HL-60/S4 treated with retinoic acid at 250 ng/mL for 4 days and 3 days (cell line): ENCODE measurements around the gene RBM17.
"Not testable (repeated sequence)": the region's sequence is repeated elsewhere in the genome, so short reads cannot be mapped to it uniquely, and the experiment has no call there.

Experiments
- in situ Hi-C: fragments of 300-500 bp; cut with MboI; formaldehyde crosslinking; loops from 2 replicates; pipeline ENCODE4 v1.7.0; 2022; ENCODE audit warnings: low sequenced_read_pairs

RBM17 gene

DNA sequence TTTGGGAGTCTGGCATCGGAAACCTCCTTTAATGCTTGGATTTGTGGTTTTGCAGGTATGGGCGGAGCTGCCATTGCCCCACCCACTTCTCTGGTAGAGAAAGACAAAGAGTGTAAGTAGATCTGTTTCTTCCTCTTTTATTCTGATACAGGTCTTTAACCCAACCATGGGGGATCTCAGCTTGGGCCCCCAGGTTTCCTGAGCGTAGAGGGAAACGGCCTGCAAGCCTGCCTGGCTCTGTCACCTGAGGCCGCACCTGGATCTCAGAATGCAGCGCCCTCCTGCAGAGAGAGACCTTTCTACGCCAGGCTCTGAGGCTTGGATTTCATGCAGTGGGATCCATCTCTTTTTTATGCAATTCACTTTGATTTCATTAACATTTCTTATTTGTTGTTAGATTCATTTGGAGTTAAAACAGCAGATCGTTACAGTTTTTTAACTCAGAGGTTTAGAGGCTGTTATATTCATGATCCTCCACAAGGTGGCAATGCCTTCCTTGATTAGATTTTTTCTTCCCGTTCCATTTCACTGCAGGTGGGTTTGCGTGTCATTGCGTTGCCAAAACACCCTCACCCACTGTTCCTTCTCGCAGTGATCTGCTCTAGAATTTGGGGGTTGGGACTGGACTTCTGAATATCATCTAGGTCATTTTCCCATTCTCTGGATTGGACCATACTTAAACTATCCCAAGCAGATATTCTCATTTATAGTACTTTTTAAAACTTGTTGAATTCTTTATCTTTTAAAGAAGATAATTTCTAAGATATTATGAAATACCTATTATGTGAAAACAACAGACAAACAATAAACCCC lies 20.0 kb downstream of the RBM17 start:
- in situ Hi-C loops = loop anchor here (10.0 to 25.0 kb wide), 2 partner anchors 306 to 553 kb away; no protein-coding TSS in a partner anchor

GRCh38 chr10:6109444-6109775 lies 20.6 kb downstream of the RBM17 start:
- in situ Hi-C loops = loop anchor here (10.0 to 25.0 kb wide), 2 partner anchors 305 to 553 kb away; no protein-coding TSS in a partner anchor

- in situ Hi-C loops = loop anchor here (25.0 kb wide), 1 partner anchor 552 kb away; no protein-coding TSS in a partner anchor
These were observed 21.3 kb downstream of the RBM17 start for GRCh38 chr10:6110136-6110535.

DNA sequence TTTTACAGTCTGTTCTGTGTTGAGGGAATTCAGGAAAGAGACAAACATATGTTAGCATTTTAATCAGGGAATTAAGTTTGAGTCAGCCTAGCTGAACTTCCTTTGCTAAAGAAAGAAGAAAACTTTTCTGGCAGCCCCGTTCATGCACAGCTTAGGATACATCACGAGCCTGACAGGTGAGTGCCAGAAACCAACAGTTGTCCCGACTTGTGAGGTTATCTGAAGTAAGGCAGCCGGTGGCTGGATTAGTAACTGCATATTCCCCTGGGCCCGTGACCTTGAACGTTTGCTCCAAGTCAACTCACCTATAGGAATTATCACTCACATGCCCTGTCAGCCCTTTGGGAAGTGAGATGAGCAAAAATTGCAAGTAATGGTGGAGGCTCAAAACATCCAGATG lies 24.1 kb downstream of the RBM17 start:
- in situ Hi-C loops = loop anchor here (25.0 kb wide), 1 partner anchor 549 kb away; no protein-coding TSS in a partner anchor

GRCh38 chr10:6114299-6114698 lies 25.5 kb downstream of the RBM17 start:
- in situ Hi-C loops = loop anchor here (25.0 kb wide), 1 partner anchor 548 kb away; no protein-coding TSS in a partner anchor

- in situ Hi-C loops = loop anchor here (25.0 kb wide), 1 partner anchor 547 kb away; no protein-coding TSS in a partner anchor
These were observed 26.0 kb downstream of the RBM17 start for GRCh38 chr10:6114805-6115341.

GRCh38 chr10:6115411-6115810 lies 26.6 kb downstream of the RBM17 start:
- in situ Hi-C loops = loop anchor here (25.0 kb wide), 1 partner anchor 547 kb away; no protein-coding TSS in a partner anchor

GRCh38 chr10:6115824-6116350 lies 27.1 kb downstream of the RBM17 start:
- in situ Hi-C loops = loop anchor here (25.0 kb wide), 1 partner anchor 546 kb away; no protein-coding TSS in a partner anchor

DNA sequence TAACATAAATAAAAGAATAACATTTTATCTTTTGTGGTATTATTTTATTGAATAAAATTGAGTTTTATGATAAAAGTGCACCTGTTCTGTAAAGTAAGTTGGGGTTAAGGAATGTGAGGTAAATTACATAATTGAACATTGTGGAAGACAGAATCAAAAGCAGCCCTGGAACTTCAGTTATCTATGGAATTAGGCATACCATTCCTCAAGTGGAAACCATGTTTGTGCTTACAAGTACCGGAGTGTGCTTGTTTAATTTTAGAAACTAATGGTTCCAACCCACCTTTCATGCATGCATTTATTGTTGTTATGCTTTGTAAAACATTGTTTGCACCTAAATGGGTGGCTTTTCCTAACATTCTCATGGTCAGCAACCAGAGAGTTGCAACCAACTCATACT lies 28.0 kb downstream of the RBM17 start:
- in situ Hi-C loops = loop anchor here (25.0 kb wide), 1 partner anchor 545 kb away; no protein-coding TSS in a partner anchor

DNA sequence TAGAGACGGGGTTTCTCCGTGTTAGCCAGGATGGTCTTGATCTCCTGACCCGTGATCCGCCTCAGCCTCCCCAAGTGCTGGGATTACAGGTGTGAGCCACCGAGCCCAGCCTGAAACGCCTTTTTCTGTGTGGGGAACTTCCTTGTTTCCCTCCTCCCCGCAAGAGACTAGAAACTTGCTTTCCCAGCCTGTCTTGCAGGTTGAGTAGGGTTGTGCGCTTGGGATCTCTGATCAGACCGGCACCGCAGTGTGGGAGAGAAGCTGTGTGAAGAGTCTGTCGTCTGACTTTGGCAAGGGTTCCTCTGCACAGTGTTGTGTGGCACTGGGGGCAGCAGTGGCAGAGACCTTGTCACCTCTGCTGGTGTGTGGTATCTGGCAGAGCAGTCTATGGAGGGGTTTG lies 28.9 kb downstream of the RBM17 start:
- in situ Hi-C loops = loop anchor here (25.0 kb wide), 1 partner anchor 545 kb away; no protein-coding TSS in a partner anchor

DNA sequence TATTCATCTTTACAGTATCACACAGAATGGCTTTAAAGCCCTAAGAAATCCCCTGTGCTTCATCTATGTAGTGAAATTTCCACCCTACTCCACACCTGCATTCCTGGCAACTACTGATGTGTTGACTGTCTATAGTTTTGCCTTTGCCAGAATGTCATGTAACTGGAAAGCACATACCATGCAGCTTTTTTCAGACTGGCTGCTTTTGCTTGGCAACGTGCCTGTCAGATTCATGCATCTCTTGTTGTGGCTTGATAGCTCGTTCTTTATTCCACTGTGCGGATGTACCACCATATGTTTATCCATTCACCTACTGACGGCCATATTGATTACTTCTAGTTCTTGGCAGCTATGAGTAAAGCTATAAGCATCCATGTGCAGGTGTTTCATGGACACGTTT lies 30.6 kb downstream of the RBM17 start:
- in situ Hi-C loops = loop anchor here (25.0 kb wide), 1 partner anchor 543 kb away; no protein-coding TSS in a partner anchor

- in situ Hi-C loops = loop anchor here (25.0 kb wide), 1 partner anchor 542 kb away; no protein-coding TSS in a partner anchor
These were observed 31.1 kb downstream of the RBM17 start for GRCh38 chr10:6119962-6120361.

GRCh38 chr10:6120691-6121090 lies 31.9 kb downstream of the RBM17 start:
- in situ Hi-C loops = loop anchor here (25.0 kb wide), 1 partner anchor 542 kb away; no protein-coding TSS in a partner anchor

GRCh38 chr10:6121146-6121545 lies 32.3 kb downstream of the RBM17 start:
- in situ Hi-C loops = loop anchor here (25.0 kb wide), 1 partner anchor 541 kb away; no protein-coding TSS in a partner anchor

DNA sequence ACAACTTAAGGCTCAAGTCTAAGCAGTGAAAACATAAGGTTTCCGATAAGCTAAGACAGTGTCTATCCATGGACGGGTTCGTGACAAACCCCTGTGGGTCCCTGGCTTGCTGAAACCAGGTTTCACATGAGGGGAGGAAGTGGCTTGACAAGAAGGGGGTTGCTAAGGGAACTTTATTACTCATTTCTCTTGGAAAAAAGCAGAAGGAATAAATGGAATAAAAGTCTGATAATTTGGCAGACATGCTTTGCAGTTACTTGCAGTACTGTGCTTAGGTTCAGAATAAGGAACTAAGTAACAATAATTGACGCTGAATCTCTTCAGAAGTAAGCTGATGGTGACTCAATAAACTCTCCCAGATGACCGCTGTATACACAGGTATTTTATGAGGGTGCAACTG lies 34.7 kb downstream of the RBM17 start:
- in situ Hi-C loops = loop anchor here (25.0 kb wide), 1 partner anchor 539 kb away; no protein-coding TSS in a partner anchor

DNA sequence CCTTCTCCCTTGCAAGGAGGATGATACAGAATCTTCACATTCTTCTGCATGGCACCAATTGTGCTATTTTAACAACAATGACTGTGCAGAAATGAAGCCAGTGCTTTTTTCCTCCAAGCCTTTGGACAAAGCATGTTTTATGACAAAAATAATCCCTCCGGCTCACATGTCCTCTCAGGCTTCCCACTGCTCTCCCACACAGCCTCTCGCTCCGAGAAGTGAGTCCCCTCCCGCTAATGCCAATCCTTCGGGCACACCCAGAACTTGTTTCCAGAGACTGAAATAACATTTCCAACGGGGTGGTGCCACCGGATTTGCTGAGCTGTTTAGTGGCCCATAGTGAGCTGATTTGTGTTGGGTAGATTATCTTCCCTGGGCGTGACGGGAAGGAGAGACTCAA lies 35.8 kb downstream of the RBM17 start:
- in situ Hi-C loops = loop anchor here (25.0 kb wide), 1 partner anchor 538 kb away; no protein-coding TSS in a partner anchor

- in situ Hi-C loops = not testable (repeated sequence)
These were observed 38.6 kb downstream of the RBM17 start for GRCh38 chr10:6127461-6127860.

DNA sequence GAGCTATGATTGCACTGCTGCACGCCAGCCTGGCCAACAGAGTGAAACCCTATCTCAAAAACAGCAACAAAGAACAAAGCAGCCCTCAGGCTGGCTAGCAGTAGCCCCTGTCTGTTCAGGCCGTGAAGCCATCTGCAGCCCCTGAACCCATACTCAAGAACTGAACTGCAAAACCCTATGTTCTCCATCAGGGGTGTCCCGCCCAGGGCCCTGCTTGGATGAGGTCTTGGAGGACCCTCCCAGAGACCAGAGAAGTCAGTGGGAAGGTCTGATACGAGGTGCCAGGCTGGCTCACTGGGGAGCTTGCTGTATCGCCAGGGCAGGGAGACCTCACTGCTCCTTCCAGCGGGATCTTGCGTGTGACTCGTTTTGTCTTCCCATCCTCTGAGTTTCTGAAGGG lies 39.3 kb downstream of the RBM17 start:
- in situ Hi-C loops = no loop called here

- in situ Hi-C loops = no loop called here
These were observed 39.9 kb downstream of the RBM17 start for GRCh38 chr10:6128591-6129251.

DNA sequence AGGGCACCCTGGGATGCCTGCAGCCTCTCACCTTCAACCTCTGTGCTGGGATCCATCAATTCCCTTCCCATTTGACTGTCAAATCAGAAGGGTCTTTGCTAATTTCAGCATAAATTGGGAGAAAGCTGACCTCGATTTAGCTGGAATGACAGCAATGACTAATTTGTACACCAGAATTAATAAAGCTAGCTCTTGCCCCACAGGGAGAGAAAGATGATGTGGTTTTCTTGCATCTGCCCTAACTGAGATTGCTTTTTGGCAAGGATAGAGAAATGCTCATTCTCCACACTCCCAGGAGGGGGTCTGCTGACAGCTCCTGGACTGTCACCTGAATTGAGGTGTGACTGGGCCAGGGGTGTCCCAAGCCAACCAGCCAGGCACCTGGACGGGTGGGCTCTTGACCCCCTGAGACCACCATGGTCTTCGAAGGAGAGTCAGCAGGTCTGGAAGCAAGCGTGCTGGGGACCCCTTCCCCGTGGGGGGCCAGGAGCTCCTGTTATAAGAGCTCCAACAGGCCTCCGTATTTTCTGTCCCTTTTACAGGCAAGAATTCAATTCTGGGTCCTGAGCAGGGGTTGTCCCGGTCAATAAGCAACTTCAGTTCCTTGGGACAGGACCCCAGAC lies 42.1 kb downstream of the RBM17 start:
- in situ Hi-C loops = no loop called here
